Stomach (tissue), 9 donors: ENCODE measurements around the gene HOXD4. TPM values are rescaled to one million over a fixed set of nuclear protein-coding genes. Genes with fewer than 3 reads are reported as not detected.

Source experiments
- DNase-seq, 2 donors: peaks; one replicate each; pipeline versions ENCODE4 v3.0.0 to v3.0.0-alpha.2; 2013 to 2019
- H3K27ac ChIP-seq, 5 donors: fragments of 200-600 bp in 4 of 5; sonication (generic) in 4 of 5; one replicate each; pipeline ENCODE4 v1.5.1; 2013 to 2019; ENCODE audit warnings: mild to moderate bottlenecking in 1 of 5, moderate library complexity in 1 of 5
- H3K27me3 ChIP-seq, 3 donors: fragments of 200-600 bp; sonication (generic); one replicate each; pipeline ENCODE4 v1.5.1; 2017 to 2019; ENCODE audit warnings: mixed run types in 1 of 3
- H3K36me3 ChIP-seq, 4 donors: fragments of 200-600 bp; sonication (generic); 1 replicate in 3 of 4; 2 replicates in 1 of 4; pipeline ENCODE4 v1.5.1; 2016 to 2019
- H3K4me1 ChIP-seq, 4 donors: fragments of 200-600 bp; sonication (generic); one replicate each; pipeline ENCODE4 v1.5.1; 2016 to 2019
- H3K4me3 ChIP-seq, 4 donors: fragments of 200-600 bp; sonication (generic) in 3 of 4; one replicate each; pipeline ENCODE4 v1.5.1; 2016 to 2019; ENCODE audit warnings: mild to moderate bottlenecking in 1 of 4
- H3K9me3 ChIP-seq, 4 donors: fragments of 200-600 bp; sonication (generic); one replicate each; pipeline ENCODE4 v1.5.1; 2016 to 2019
- CTCF ChIP-seq, 7 experiments: fragments of 450-650 bp in 4 of 7; fragments of 200-600 bp in 3 of 7; sonication (generic) in 3 of 7; IDR thresholded peaks; one replicate each; pipeline ENCODE4 v1.5.1; 2016 to 2019; ENCODE audit warnings: antibody characterized with exemption in 7 of 7, control low read depth in 2 of 7, mild to moderate bottlenecking in 1 of 7
- EP300 ChIP-seq: sonication (generic); formaldehyde crosslinking; IDR thresholded peaks from one replicate; pipeline ENCODE4 v1.6.1; 2017; ENCODE audit warnings: antibody characterized with exemption
- POLR2A ChIP-seq, 4 donors: fragments of 450-650 bp; IDR thresholded peaks; one replicate each; pipeline ENCODE4 v1.6.1; 2016; ENCODE audit warnings: antibody characterized with exemption in 4 of 4, control low read depth in 2 of 4, mild to moderate bottlenecking in 1 of 4, moderate library complexity in 1 of 4
- POLR2AphosphoS5 ChIP-seq, 3 donors: sonication (generic); formaldehyde crosslinking; IDR thresholded peaks; one replicate each; pipeline ENCODE4 v1.6.1; 2016; ENCODE audit warnings: antibody characterized with exemption in 3 of 3
- WGBS, 5 donors: extraction: QIAGEN DNeasy Blood & Tissue Kit in 3 of 5; methylation state at CpG; one replicate each; pipeline versions ENCODE4 v1.1.5 to v1.1.7; 2013 to 2018; 5-methylcytosine and 5-hydroxymethylcytosine counted together
- intact Hi-C: fragments of 100-400 bp; cut with DNase I; formaldehyde crosslinking; loops from one replicate; pipeline ENCODE4 v1.15.1; 2023; ENCODE audit warnings: low total_unique reads
- polyA plus RNA-seq, 3 donors: library from polyadenylated mRNA; stranded (reverse); fragments of 200-250 nt; gene quantifications; one replicate each; pipeline ENCODE4 v1.2.3, GENCODE V29; 2013
- total RNA-seq, 5 donors: library from RNA; depleted of rRNA; stranded (reverse); fragments of >200 nt; gene quantifications; one replicate each; pipeline versions ENCODE4 v1.1.0 to v1.2.3, GENCODE V29; 2014 to 2016
- donor health status: healthy with polysubstance abuse.
- donor health status: Bipolar disorder and iron deficiency.
- donor health status: healthy.

HOXD4 gene
- total and polyA plus RNA-seq, 8 donors, result 0.25 to 9.6 (median 1.6) TPM; not detected in 4

DNA sequence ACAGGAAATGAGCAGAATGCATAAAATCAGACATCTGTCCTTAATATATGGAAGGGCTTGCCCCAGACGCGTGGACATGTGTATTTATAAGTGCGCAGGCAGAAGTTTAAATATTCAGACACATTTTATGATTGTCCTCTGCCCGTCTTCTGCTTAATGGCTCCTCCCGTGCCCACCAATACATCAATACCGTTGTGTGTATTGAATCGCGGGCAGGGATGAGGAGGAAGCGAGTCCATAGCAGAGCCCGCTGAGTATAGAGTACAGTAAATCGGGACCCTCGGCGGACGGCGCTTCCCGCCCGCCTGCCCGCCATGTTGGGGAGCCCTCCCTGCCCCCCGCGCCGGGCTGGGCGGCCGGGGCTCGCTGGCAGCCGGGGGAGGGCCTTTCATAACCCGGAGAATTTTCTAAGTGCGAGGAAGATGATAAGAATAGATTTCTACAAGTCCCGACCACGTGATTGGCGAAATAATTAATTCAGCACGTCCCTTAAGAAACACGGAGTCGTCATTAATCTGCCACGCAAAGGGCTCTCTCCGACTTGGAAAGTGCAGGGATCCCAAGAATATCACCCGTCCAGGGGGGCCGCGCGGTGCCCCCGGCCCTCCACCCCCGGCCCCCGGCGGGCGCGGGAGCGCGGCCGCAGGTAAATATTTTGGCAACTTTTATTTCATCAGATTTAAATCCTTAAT, 5.6 kb downstream of the HOXD4 start, which contains the start of gene HOXD3:
Gene HOXD3 (plus strand): TSS at position 501 of the 692 bp plus-strand sequence. CDS start 11,808 bp downstream, outside the sequence.
- Histone ChIP-seq H3K4me1 (peaks cover 12 to 60% (median 41%) of the 10 kb centered on the region in 4 donors), H3K27ac (no peak within 1 kb of the TSS), H3K36me3 (no peaks in the 10 kb centered on the region), H3K9me3 (peaks cover 0 to 8% (median 0%) of the 10 kb centered on the region in 4 donors), H3K27me3 (peaks cover 37 to 100% (median 99%) of the 10 kb centered on the region in 3 donors), H3K4me3 (peak within 1 kb of the TSS; percentile 14 to 39 (median 23))
- no peak for DNase-seq
- intact Hi-C loops, result no loop called here
- TF ChIP-seq EP300 (no peak), POLR2AphosphoS5 (IDR thresholded peaks at IDR 0.05) (no peak), CTCF (IDR thresholded peaks at IDR 0.05) (no peak), POLR2A (IDR thresholded peaks at IDR 0.05) (no peak)
- 5 to 9% (median 6%) methylated on average over 39 to 48 of the region's 48 CpGs for WGBS, 5 donors

- WGBS, 5 donors, result 4 to 15% (median 8%) methylated on average over 41 to 43 of the region's 43 CpGs
- no peak for DNase-seq
- Histone ChIP-seq H3K27me3 (peaks cover 30 to 100% (median 99%) of the 10 kb centered on the region in 3 donors), H3K27ac (no peak overlapping the region), H3K36me3 (no peaks in the 10 kb centered on the region), H3K4me1 (peaks cover 12 to 59% (median 36%) of the 10 kb centered on the region in 4 donors), H3K4me3 (peak overlapping the region; percentile 14 to 39 (median 23)), H3K9me3 (peaks cover 0 to 8% (median 0%) of the 10 kb centered on the region in 4 donors)
- TF ChIP-seq POLR2AphosphoS5 (IDR thresholded peaks at IDR 0.05) (no peak), EP300 (no peak), POLR2A (IDR thresholded peaks at IDR 0.05) (no peak), CTCF (IDR thresholded peaks at IDR 0.05) (no peak)
- intact Hi-C loops, result no loop called here
Measured at GRCh38 chr2:176157499-176158185, 6.3 kb downstream of the HOXD4 start.

GRCh38 chr2:176158186-176158591, 6.8 kb downstream of the HOXD4 start:
- Histone ChIP-seq H3K9me3 (peaks cover 0 to 8% (median 0%) of the 10 kb centered on the region in 4 donors), H3K27me3 (peaks cover 31 to 100% (median 99%) of the 10 kb centered on the region in 3 donors), H3K4me3 (peak overlapping the region; percentile 8 to 39 (median 23)), H3K36me3 (no peaks in the 10 kb centered on the region), H3K4me1 (peaks cover 12 to 61% (median 35%) of the 10 kb centered on the region in 4 donors), H3K27ac (no peak overlapping the region)
- DNase-seq, result no peak
- intact Hi-C loops, result no loop called here
- TF ChIP-seq EP300 (no peak), POLR2AphosphoS5 (IDR thresholded peaks at IDR 0.05) (no peak), POLR2A (IDR thresholded peaks at IDR 0.05) (no peak), CTCF (IDR thresholded peaks at IDR 0.05) (no peak)
- 6 to 14% (median 10%) methylated on average over 22 of the region's 22 CpGs for WGBS, 5 donors

- WGBS, 5 donors, result 9 to 24% (median 12%) methylated on average over 26 to 39 of the region's 39 CpGs
- TF ChIP-seq EP300 (no peak), POLR2A (IDR thresholded peaks at IDR 0.05) (no peak), POLR2AphosphoS5 (IDR thresholded peaks at IDR 0.05) (no peak), CTCF (IDR thresholded peaks at IDR 0.05) (no peak)
- Histone ChIP-seq H3K4me3 (peak overlapping the region in 1 of 4 donors; percentile 2), H3K4me1 (peaks cover 12 to 61% (median 35%) of the 10 kb centered on the region in 4 donors), H3K27me3 (peaks cover 37 to 100% (median 99%) of the 10 kb centered on the region in 3 donors), H3K9me3 (peaks cover 0 to 8% (median 0%) of the 10 kb centered on the region in 4 donors), H3K36me3 (no peaks in the 10 kb centered on the region), H3K27ac (no peak overlapping the region)
- DNase-seq, result no peak
- intact Hi-C loops, result no loop called here
Measured at GRCh38 chr2:176158855-176159662, 7.7 kb downstream of the HOXD4 start.
